Neural crest cell (in vitro differentiated cells): ENCODE measurements around the gene MIPOL1. TPM values are rescaled to one million over a fixed set of nuclear protein-coding genes. Genes with fewer than 3 reads are reported as not detected.
"Not testable (repeated sequence)": the region's sequence is repeated elsewhere in the genome, so short reads cannot be mapped to it uniquely, and the experiment has no call there.

Experiments
- DNase-seq: peaks from one replicate; pipeline ENCODE4 v3.0.0; 2021; ENCODE audit warnings: low read depth, mixed read lengths, low spot score
- H3K27ac Mint-ChIP-seq: one replicate; pipeline ENCODE4 v1.8.0; 2021; ENCODE audit warnings: mild to moderate bottlenecking, mixed read lengths; ENCODE audit not compliant: unreplicated experiment
- H3K27me3 Mint-ChIP-seq: 2 replicates; pipeline ENCODE4 v1.8.0; 2021; ENCODE audit warnings: low read depth, mild to moderate bottlenecking, mixed read lengths
- H3K36me3 Mint-ChIP-seq: 2 replicates; pipeline ENCODE4 v1.8.0; 2021; ENCODE audit warnings: low read depth, mild to moderate bottlenecking, mixed read lengths
- H3K4me1 Mint-ChIP-seq: 2 replicates; pipeline ENCODE4 v1.8.0; 2021; ENCODE audit warnings: mixed read lengths
- H3K4me3 Mint-ChIP-seq: one replicate; pipeline ENCODE4 v1.8.0; 2021; ENCODE audit warnings: mild to moderate bottlenecking, mixed read lengths
- H3K9me3 Mint-ChIP-seq: 2 replicates; pipeline ENCODE4 v1.8.0; 2021; ENCODE audit warnings: mixed read lengths
- CTCF ChIP-seq: fragments of 200-600 bp; sonication (generic); conservative IDR thresholded peaks from 2 replicates; pipeline ENCODE4 v1.5.0; 2021; ENCODE audit warnings: antibody characterized with exemption, mild to moderate bottlenecking
- total RNA-seq: library from RNA; stranded (reverse); gene quantifications from 2 replicates; pipeline ENCODE4 v1.2.1, GENCODE V29; 2021

Gene MIPOL1
- total RNA-seq, 1 donor from 2014 or later: 16.6 TPM

GRCh38 chr14:37452323-37452722, 254.6 kb downstream of the MIPOL1 start:
- TF ChIP-seq CTCF: no peak
- Mint-ChIP-seq H3K4me1 (no peaks in the 10 kb centered on the region), H3K27me3 (no peaks in the 10 kb centered on the region), H3K9me3 (no peaks in the 10 kb centered on the region), H3K4me3 (no peak overlapping the region), H3K27ac (no peak overlapping the region), H3K36me3 (peaks cover 2% of the 10 kb centered on the region)
- DNase-seq: no peak

- no peaks in the 10 kb centered on the region for H3K27me3 Mint-ChIP-seq
- DNase-seq: no peak
- H3K9me3 Mint-ChIP-seq: no peaks in the 10 kb centered on the region
- peaks cover 2% of the 10 kb centered on the region for H3K36me3 Mint-ChIP-seq
- TF ChIP-seq CTCF: no peak
- H3K27ac Mint-ChIP-seq: no peak overlapping the region
- no peak overlapping the region for H3K4me3 Mint-ChIP-seq
- H3K4me1 Mint-ChIP-seq: no peaks in the 10 kb centered on the region
Measured at GRCh38 chr14:37453985-37454384, 256.2 kb downstream of the MIPOL1 start.

- no peak for DNase-seq
- Mint-ChIP-seq H3K9me3 (peaks cover 10% of the 10 kb centered on the region), H3K36me3 (peaks cover 14% of the 10 kb centered on the region), H3K27me3 (no peaks in the 10 kb centered on the region), H3K4me1 (no peaks in the 10 kb centered on the region), H3K4me3 (no peak overlapping the region), H3K27ac (no peak overlapping the region)
- TF ChIP-seq CTCF: no peak
Measured at GRCh38 chr14:37457334-37457733, 259.6 kb downstream of the MIPOL1 start.

GRCh38 chr14:37462426-37462825, 264.7 kb downstream of the MIPOL1 start:
- not testable (repeated sequence) for H3K4me3 Mint-ChIP-seq, DNase-seq, H3K27me3 Mint-ChIP-seq, H3K27ac Mint-ChIP-seq, H3K4me1 Mint-ChIP-seq
- peaks cover 24% of the 10 kb centered on the region for H3K36me3 Mint-ChIP-seq
- peaks cover 23% of the 10 kb centered on the region for H3K9me3 Mint-ChIP-seq

GRCh38 chr14:37464192-37464858, 266.6 kb downstream of the MIPOL1 start:
- Mint-ChIP-seq H3K4me1 (no peaks in the 10 kb centered on the region), H3K27ac (no peak overlapping the region), H3K4me3 (no peak overlapping the region), H3K9me3 (peaks cover 27% of the 10 kb centered on the region), H3K27me3 (no peaks in the 10 kb centered on the region), H3K36me3 (peaks cover 27% of the 10 kb centered on the region)
- DNase-seq: no peak
- no peak for TF ChIP-seq CTCF

- no peak for DNase-seq
- H3K9me3 Mint-ChIP-seq: peaks cover 20% of the 10 kb centered on the region
- H3K4me1 Mint-ChIP-seq: no peaks in the 10 kb centered on the region
- no peak overlapping the region for H3K4me3 Mint-ChIP-seq
- H3K27me3 Mint-ChIP-seq: no peaks in the 10 kb centered on the region
- TF ChIP-seq CTCF: no peak
- peaks cover 17% of the 10 kb centered on the region for H3K36me3 Mint-ChIP-seq
- no peak overlapping the region for H3K27ac Mint-ChIP-seq
Measured at GRCh38 chr14:37466003-37466622, 268.4 kb downstream of the MIPOL1 start.
